GM18508 (cell line): Measurements from ENCODE around the gene HK3.

Source experiments
- ATAC-seq: cut with Tn5 transposase; IDR thresholded peaks from one replicate; pipeline ENCODE4 v1.9.1; 2021; ENCODE audit warnings: moderate number of reproducible peaks; ENCODE audit not compliant: insufficient read depth, unreplicated experiment

Gene HK3

DNA sequence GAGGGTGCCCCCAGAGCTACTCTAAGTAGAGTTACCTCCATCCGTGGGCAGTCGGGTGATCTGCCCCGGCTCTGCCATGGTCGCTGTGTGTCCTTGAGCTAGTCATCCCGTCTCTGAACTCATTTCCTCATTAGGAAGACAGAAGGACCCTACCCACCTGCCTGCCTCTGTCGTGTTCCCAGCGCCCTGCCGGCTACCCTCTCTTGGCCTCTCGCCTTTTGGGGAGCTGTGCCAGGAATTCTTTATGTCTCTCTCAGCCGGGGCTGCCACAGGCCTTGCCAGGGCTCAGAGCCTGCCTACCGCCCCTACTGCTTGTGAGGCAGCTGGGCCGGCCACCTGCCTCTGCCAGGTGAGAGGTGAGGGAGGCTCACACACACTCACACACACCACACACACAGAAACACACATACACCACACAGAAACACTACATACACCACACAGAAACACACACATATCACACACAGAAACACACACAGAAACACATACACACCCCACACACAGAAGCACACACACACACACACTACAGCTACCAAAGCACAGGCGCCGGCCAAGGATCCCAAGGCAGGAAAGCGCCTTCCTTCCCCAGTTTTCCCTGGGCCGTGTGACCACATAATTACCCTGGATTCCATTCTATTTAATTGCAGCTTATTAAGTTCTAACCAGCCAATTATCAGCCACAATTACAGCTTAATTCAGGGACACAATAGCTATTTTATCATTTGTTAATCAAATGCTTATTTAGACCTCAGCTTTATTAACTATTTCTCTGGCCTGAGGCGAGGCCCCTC is 47.1 kb downstream of the HK3 start:
- ATAC-seq, result no peak

DNA sequence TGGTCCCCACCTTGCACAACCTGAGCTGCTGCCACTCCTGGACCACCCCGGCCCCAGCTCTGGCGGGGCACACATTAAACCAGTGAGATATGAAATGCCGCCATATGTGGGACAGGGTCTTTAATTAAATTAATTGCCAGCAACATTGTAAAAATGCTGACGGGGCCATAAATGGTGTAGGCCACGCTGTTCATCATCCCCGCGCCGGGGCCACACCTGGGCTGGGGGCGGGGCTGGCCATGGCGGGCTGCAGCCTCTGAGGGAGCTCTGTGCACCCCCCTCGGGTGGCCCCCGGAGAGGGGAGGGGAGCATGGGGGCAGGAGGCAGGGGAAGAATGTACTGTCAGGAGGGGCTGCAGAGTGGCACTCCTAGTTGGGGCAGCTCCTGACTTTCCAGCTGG is 47.8 kb downstream of the HK3 start:
- no peak for ATAC-seq

DNA sequence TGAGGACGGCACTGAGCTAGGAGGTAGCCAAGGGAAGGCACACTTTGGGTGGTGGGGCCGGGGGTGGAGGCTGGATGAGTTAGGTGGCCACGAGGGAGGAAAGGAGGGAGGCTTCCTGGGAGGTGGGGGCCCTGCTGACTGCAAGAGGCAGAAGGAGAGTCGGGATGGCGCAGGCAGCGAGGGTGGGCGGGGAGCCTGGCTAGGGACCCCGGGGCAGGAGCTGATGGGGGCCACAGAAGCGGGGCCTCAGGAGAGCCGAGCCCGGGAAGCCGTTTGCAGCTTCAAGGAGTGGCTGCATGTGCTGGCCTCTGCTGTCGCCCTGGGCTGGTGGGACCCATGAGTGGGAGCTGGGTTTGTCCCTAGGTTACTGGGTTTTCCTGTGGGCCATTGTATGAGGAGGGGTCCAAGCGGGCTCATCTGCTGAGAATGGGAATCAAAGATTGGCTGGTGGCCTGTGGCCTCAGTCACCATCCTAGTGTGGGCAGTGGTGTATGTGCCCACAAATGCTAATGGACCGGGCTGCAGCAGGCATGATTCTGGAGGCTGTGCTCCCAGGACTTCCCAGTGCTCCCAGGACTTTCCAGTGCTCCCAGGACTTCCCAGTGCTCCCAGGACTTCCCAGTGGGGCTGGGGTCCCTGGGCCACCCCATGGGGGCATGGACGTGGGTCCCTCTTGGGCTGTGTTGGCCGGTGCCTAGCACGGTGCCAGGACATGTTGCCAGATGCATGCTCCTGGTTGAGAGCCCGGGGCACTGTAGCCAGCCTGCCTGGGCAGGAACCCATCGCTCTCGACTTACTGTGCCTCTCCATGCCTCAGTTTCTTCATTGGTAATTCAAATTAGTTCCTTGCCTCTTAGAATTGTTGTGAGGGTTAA is 48.5 kb downstream of the HK3 start:
- no peak for ATAC-seq

DNA sequence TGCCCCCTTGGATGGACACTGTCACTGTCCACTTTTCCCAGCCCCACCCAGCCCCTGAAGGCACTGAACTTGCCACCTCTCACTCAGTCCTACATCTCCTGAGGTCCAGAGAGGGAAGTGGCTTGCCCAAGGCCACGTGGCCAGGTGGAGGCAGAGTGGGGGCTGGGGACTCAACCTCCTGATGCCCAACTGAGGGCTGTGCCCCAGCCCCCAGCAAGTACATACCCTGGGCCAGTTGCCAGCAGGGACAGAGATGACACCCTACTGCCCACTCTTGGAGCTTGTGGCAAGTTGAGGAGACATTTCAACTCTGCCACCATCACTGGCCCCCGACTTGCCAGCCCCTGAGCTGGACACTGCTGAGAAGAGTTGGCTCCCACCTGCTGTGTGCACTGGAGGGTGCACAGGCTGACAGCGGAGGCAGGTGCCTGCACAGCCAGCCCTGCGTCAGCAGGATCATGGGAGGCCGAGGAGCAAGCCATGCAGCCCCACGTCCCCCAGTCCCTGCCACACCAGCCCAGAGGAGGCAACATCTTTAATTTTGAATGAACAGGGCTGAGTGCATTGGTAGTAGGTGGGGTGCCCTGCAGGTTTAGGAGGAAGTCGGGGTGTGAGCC is 49.4 kb downstream of the HK3 start:
- no peak for ATAC-seq

DNA sequence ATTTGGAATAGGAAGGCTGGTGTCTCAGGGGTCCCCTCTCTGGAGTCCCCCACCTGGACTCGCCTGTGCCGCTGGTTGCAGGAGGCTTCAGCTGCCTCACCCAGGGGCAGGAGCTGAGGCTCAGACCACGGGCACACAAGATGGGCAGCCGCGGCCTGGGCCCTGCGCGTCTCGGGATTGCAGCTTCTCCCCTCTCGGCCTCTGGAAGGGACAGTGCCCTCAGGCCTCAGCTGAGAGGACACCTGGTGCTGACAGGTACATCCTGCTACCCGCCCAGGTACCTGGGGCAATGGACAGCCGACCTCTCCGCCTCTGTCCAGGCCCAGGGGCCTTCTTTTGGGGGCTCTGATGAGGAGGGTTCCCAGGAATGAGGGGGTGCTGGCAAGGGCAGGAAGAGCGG is 50.5 kb downstream of the HK3 start:
- no peak for ATAC-seq

DNA sequence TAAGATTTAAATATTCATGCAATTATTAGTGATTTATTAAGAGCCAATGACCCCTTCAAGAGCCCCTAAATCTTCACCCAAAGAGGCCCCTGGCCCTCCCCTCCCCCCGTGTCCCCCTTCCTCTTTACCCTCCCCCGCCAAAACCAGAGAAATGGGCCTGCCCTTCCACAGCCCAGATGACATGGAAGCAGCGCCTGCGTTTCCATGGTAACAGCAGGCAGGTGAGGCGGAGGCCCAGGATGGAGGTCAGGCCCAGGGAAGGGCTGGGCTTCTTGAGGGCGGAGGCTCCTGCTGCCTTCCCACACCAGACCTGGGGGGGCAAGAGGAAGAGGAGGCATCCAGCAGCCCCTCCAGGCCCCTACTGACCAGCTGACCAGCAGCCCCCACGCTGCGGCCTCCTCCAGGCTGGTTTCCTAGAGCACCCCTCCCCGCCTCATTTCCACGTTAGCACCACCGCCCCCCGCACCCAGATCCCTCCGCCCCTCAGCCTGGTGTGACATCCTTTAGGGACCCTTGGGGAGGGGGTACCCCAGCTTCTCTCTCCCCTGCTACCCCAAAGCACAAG is 51.3 kb downstream of the HK3 start:
- no peak for ATAC-seq

DNA sequence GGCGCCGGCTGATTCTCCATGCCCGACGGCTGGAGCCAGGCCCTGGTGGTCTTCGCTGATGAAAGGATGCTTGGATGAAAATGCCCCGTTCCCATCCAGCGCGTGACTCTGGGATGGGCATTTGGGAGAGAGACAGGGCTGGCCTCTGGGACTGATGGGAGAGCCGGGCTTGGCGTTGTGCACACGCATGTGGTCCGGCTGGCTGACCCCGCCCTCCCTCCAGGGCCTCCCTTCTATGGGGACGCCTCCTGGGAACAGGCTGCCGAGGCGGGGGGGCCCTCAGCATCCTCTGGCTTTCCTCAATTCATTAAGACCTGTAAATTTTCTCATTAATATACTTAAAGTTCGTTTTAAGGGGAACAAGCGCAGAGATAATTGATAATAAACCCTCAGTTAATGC is 52.0 kb downstream of the HK3 start:
- ATAC-seq, result no peak

DNA sequence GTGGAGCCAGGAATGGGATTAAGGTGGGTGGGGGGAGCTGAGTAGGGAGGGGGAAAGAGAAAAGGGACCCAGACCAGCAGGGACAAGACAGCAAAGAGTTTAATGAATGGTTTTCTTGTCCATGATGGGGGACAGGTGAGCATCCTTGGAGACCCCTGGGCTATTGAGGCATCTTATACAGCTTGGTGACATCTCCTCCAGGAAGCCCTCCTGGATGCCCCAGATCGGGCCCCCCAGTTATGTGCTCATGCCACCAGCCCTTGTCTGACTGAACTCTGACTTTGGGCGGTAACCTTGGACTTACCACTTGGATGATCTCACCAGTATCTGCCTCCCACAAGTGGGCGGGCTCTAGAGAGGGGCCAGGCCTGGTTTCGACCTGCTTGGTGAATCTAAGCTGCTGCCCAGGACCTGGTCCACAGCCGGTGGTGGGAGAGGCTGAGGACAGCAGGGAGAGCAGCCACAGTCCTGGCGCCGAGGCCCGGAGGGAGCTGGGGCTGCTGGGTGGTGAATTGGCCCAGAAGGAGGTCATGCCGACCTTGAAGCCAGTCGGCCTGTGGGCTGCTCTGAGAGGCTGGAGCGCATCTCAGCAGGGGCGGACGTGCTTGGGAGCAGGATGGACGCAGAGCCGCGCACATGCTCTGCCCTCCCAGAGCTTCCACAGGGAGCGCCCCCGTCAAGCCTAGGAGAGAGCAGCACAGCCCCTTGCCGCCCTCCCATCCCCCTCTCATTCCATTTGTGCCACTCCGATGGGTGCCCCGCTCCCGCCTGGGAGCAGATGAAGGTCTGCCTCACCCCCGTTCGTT is 52.6 kb downstream of the HK3 start:
- no peak for ATAC-seq

DNA sequence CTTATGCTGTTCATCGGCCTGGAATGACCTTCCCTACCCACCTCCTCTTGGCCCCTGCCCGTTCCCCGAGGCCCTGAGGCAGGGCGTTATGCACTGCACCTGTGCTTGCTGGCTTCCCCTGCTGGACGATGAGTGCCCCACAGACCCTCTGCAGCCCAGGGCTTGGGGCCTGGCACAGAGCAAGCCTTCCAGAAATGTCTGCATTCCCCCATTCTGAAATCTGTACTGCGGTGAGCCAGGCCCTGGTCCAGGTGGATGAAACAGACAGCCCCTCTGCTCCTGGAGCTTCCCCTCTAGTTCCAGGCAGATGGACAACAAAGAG is 53.8 kb downstream of the HK3 start:
- ATAC-seq, result no peak

DNA sequence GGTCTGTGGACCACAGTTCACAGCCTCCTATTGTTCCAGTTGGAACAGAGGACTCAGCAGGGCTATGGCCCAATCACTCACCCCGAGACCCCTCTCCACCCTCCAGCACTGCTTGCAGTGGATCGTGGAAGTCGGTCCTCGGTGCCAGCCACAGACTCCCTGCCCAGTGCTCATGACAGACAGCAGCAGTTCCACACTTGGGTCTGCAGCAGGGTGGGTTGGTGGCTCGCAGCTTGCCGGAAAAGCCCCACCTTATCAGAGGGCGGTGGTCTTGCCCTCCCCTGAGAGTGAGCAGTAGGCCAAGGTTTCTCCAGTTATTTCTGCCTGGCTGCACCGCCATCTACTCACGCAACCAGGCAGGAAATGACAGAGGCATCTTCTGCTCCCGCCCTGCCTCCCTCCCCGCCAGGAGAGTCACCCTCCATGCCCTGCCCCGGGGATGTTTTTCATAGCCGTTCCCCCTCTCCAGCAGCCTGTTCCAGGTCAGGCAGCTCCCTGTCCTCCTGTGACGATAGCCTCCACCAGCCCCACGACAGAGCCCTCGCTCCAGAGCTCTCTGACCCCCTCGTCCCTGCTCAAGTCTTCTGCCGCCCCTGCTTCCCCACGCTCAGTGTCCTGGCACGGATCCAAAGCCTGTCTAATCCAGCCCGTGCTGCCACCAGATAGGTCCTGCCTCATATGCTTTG is 54.3 kb downstream of the HK3 start:
- no peak for ATAC-seq

DNA sequence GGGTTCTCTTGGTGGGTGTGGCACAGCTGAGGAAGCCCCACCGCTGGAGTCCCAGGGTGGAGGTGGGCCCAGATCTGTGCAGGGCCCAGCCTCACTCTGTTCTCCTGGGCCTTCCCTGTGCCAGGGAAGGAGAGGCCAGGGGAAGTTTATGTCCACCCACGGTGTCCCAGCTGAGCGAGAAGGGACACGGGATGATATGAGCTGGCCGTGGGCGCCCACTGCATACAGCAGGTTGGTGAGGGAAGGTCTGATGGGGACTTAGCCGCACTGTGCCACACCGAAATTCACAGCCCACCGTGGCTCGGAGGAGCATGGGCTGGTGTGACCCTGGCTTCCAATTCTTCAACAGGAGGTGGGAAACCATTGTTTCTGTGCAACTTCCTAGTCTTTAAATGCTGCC is 54.9 kb downstream of the HK3 start:
- ATAC-seq, result no peak

DNA sequence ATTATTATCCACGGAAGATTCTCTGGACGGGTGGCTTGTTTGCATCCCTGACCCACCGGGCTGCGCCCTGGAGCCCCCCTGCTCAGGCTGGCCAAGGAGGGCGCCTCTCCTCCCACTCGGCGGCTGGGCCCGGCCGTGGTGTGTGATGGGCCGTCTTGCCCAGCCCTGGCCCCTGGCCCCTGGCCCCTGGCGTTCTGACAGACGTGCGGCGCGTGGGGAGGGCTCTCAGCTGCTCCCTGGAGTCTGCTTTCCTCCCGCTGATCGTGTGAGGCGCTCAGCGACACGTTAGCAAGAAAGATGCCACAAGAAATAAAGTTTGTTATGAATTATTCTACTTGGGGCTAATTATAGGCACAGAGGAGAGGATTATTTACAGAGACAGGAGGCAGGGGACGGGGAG is 55.5 kb downstream of the HK3 start:
- ATAC-seq, result no peak

DNA sequence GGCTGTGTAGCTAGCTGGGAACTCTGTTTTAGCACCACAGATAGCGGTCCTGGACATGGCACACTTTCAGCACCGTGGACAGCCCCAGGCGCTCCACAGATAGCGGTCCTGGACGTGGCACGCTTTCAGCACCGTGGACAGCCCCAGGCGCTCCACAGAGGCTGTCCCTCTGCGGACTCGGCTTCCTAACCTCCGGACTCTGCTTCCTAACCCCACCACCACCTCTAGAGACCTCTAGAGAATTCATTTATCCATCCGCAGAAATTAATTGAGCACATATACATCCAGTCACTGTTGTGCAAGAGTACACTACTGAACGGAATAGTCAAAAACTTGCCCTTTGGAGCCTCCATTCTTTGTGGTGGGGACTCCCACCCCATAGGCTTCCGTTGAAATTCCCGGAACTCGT is 61.4 kb downstream of the HK3 start:
- ATAC-seq, result no peak

DNA sequence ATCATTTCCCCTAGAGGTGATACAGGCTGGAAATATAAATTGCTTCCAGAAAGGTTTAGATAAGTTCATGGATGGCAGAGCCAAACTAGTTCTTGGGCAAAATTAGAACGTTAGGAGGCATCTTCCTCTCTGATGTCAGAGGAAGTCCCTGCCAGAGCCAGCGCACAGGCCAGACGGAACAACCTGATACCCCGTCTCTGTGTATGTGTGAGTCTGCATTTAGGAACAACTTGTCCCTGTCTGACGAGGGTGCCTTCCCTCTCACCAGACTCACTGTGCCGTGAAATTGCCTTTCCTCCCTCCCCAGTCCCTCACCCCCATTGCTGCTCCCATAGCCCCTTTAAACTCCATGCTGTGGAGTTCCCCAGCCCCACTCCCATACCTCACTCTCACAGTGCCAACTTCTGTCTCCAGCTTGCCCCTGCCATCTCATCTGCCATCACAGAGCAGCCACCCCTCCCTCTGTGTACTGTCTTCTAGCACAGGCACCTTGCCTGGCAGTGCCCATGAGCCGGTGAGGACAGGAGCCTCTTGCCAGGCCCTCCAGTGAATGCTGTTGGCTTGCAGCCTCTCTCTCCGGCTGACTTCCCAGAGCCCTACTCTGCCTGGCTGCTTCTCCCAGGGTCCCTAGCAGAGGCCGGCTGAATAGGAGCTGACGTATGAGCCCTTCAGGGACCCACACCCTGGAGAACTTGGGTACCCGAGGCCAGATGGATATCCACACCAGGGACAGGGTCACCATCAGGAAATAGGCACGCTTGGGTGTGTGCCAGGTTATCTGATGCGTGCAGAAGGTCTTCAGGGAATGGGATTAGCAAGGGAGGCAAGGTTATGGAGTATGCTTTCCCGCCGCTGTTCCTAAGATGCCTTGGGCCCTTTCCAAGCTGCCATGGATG is 62.1 kb downstream of the HK3 start:
- no peak for ATAC-seq

DNA sequence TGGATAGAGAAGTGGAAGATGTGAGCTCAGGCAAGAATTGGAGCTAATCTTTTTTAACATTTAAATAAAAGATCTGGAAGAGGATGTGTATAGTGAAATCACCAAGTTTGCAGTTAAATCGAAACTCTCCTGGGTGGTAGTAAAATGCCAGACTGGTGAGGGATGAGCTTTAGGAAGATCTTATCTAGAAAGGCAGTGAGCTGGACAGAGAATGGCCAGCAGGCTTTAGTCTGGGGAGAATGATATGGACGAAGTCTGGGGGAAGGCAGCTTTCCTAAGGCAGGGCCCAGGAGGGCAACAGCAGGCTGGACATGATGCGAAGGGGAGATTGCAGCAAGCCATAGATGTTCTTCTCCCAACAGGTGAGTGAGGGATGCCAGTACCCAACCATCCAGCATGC is 63.2 kb downstream of the HK3 start:
- ATAC-seq, result no peak

DNA sequence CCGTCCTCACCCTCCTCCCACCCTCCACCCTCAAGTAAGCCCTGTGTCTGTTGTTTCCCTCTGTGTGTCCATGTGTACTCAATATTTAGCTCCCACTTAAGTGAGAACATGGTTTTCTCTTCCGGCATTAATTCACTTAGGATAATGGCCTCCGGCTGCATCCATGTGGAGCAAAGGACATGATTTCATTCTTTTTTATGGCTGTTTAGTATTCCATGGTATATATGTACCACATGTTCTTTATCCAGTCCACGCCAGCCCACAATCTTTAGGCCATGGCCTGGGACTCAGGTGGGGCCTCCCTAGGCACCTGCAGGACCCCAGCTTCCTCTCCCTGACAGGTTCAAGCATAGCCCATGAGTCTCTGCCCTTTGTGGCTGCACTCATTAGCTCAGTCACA is 65.9 kb downstream of the HK3 start:
- ATAC-seq, result no peak

DNA sequence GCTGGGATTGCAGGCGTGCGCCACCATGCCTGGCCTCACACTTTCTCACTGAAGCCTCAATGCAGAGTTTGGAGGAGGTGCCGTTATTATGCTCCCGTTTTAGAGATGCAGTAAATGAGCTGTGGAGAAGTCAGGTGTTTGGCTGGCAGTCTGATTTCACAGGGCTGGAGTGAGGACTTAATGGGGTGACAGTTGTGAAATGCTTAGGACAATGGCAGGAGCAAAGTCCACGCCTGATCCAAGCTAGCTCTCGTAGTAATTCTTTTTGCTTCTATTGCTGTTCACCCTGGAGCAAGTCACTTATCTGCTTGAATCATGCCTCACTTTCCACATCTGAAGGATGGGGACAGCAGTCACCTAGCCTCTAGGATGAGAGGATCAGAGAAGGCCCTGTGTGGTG is 67.0 kb downstream of the HK3 start:
- ATAC-seq, result no peak

DNA sequence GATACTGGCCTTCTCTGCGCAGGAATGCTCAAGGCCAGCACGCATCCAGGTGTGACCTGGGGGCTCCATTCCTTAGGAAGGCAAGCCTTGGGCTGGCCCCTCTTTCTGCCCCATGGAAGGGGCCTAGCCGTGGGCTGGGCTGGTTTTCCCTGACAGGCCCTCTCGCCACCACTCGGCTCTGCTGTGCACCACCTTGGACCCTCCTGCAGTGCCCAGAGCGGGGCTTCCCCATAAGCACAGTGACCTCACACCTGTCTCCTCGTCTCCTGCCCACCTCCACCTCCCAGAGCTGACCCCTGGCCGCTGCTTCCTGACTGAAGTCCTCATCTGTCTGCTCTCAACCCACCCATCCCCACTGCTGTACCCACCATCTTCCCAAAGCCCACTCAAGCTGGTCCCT is 67.7 kb downstream of the HK3 start:
- ATAC-seq, result no peak

DNA sequence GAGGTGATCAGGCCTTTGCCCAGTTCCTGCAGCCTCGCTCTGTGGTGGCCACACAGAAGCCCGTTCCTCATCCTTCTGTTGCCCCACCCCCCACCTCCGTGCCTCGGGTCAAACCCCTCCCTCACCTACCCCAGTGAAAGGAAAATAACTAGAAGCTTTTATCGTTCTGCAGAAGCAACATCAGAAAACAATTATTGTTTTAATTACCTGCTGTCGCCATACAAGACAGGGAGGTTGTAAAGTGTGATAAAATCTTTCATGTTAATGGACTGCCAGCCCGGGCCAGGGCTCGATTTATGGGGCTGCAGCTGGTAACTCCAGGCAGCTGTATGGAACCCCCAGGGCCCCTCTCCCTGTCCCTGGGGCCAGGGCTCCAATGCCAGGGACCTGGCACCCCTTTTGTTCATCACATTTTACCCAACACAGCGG is 68.1 kb downstream of the HK3 start:
- no peak for ATAC-seq
